GM12878 (cell line): ENCODE measurements around the gene LMAN1L. TPM values are rescaled to one million over a fixed set of nuclear protein-coding genes. Genes with fewer than 3 reads are reported as not detected.
A peak's percentile ranks its signal among the peaks of the same experiment; 100 is the strongest.

Source experiments
- ATAC-seq: fragments of 200-7000 bp; cut with Tn5 transposase; 3 replicates; pipeline ENCODE4 v1.9.1; 2020; ENCODE audit warnings: mild to moderate bottlenecking, moderate library complexity
- BruUV-seq: library from RNA; stranded (reverse); fragments of 400-500 nt; replicated peaks from 2 replicates; lab custom pipeline; 2021; lab: Mats Ljungman, UMichigan
- CTCF ChIA-PET: fragments of 300-600 bp; sonication (Branson Sonifier 250); formaldehyde crosslinking; extraction: SDS; loops from one replicate; lab custom pipeline; 2021; ENCODE audit warnings: inconsistent platforms; lab: Yijun Ruan, JAX
- POLR2A ChIA-PET: fragments of 350-600 bp; formaldehyde crosslinking; extraction: SDS; loops from one replicate; lab custom pipeline; 2021; ENCODE audit warnings: inconsistent platforms; lab: Charles Lee
- RAD21 ChIA-PET: fragments of 300-600 bp; sonication (Branson Sonifier 250); formaldehyde crosslinking; loops from one replicate; lab custom pipeline; 2023; ENCODE audit warnings: antibody characterized with exemption; ENCODE audit not compliant: unreplicated experiment; lab: Charles Lee
- SMC1A ChIA-PET: fragments of 300-600 bp; sonication (Branson Sonifier 250); formaldehyde crosslinking; loops from one replicate; lab custom pipeline; 2023; ENCODE audit not compliant: unreplicated experiment, uncharacterized antibody; lab: Charles Lee
- DNase-seq: peaks from one replicate; pipeline ENCODE4 v3.0.0-alpha.2; 2011; ENCODE audit warnings: low read depth, low spot score
- FAIRE-seq: peaks from 3 replicates; lab custom pipeline; 2011; peaks lifted over from hg19 to GRCh38; lab: Jason Lieb, UNC
- H2AFZ ChIP-seq: 2 replicates; pipeline ENCODE4 v1.6.0; 2011; ENCODE audit warnings: low read depth, low read length, control low read depth; ENCODE audit not compliant: control insufficient read depth
- H3K27ac ChIP-seq: 2 replicates; pipeline ENCODE4 v1.5.1; 2011; ENCODE audit warnings: control low read depth; ENCODE audit not compliant: control insufficient read depth, insufficient read depth
- H3K27me3 ChIP-seq, 2 experiments: replicated peaks in 1 of 2; 2 replicates each; pipeline versions ENCODE4 v1.6.0 to v1.6.1; 2011; ENCODE audit warnings: low read length in 1 of 2; ENCODE audit not compliant: control insufficient read depth in 2 of 2, insufficient read depth in 2 of 2
- H3K36me3 ChIP-seq, 2 experiments: 2 replicates each; pipeline ENCODE4 v1.5.1; 2011; ENCODE audit warnings: low read length in 1 of 2; ENCODE audit not compliant: control insufficient read depth in 2 of 2, insufficient read depth in 2 of 2
- H3K4me1 ChIP-seq: 2 replicates; pipeline ENCODE4 v1.6.1; 2011; ENCODE audit warnings: mild to moderate bottlenecking, low read length, moderate library complexity, mixed read lengths; ENCODE audit not compliant: control insufficient read depth, insufficient read depth
- H3K4me2 ChIP-seq: 2 replicates; pipeline ENCODE4 v1.6.0; 2011; ENCODE audit warnings: control low read depth; ENCODE audit not compliant: control insufficient read depth, insufficient read depth
- H3K4me3 ChIP-seq: fragments of 200-600 bp; sonication (generic); 2 replicates; pipeline ENCODE4 v1.5.1; 2016
- H3K79me2 ChIP-seq: 2 replicates; pipeline ENCODE4 v1.6.0; 2011; ENCODE audit warnings: low read length; ENCODE audit not compliant: control insufficient read depth, insufficient read depth
- H3K9ac ChIP-seq: 2 replicates; pipeline ENCODE4 v1.8.0; 2011; ENCODE audit warnings: low read length, control low read depth, mixed read lengths; ENCODE audit not compliant: control insufficient read depth, insufficient read depth
- H3K9me3 ChIP-seq: replicated peaks from 3 replicates; pipeline ENCODE4 v1.5.1; 2011; ENCODE audit warnings: mild to moderate bottlenecking, low read length; ENCODE audit not compliant: control insufficient read depth, insufficient read depth
- H4K20me1 ChIP-seq: 2 replicates; pipeline ENCODE4 v1.6.0; 2011; ENCODE audit not compliant: control insufficient read depth, insufficient read depth
- EZH2 ChIP-seq: IDR thresholded peaks from 2 replicates; pipeline ENCODE4 v1.6.1; 2012; ENCODE audit warnings: low read depth, mild to moderate bottlenecking, control low read depth, inconsistent platforms, low read length, borderline replicate concordance; ENCODE audit not compliant: control insufficient read depth
- RAD21 ChIP-seq: IDR thresholded peaks from 2 replicates; pipeline ENCODE4 v1.6.1; 2011; ENCODE audit warnings: mild to moderate bottlenecking, low read depth, low read length, moderate library complexity; ENCODE audit not compliant: insufficient read depth
- TCF7 ChIP-seq: IDR thresholded peaks from 2 replicates; pipeline ENCODE4 v1.6.1; 2014; ENCODE audit warnings: antibody characterized with exemption, borderline replicate concordance
- whole genome bisulfite sequencing: methylation state at CpG from one replicate; pipeline ENCODE4 v1.1.6; 2016; ENCODE audit warnings: low lambda C conversion rate; ENCODE audit not compliant: insufficient replicate concordance, insufficient coverage; ENCODE audit errors: missing lambda C conversion rate; 5-methylcytosine and 5-hydroxymethylcytosine counted together
- in situ Hi-C: fragments of 300-500 bp; cut with MboI; formaldehyde crosslinking; loops from 9 replicates; pipeline ENCODE4 v1.14.3; 2018; ENCODE audit warnings: mixed read lengths
- intact Hi-C: fragments of 100-400 bp; cut with micrococcal nuclease; formaldehyde crosslinking; loops from one replicate; pipeline ENCODE4 v1.14.2; 2022; ENCODE audit not compliant: unreplicated experiment
- polyA plus RNA-seq, 11 experiments: library from polyadenylated mRNA; depleted of rRNA in 4 of 11; unstranded in 6 of 11; stranded (reverse) in 5 of 11; fragments of >200 nt; fragmentation: Nextera tagmentation in 4 of 11; fragmentation: Illumina TruSeq in 1 of 11; extraction: Ambion mirVana in 4 of 11; extraction: Trizol in 1 of 11; gene quantifications; 1 replicate in 1 of 11; 2 replicates in 10 of 11; pipeline versions ENCODE4 v1.2.1 to v1.2.3, GENCODE V29; 2011 to 2016; ENCODE audit warnings: inconsistent platforms in 2 of 11, missing spikeins in 2 of 11, low read depth in 1 of 11
- total RNA-seq, 4 experiments: library from RNA; depleted of rRNA in 3 of 4; stranded (reverse); fragments of >200 nt in 3 of 4; fragmentation: Illumina TruSeq in 1 of 4; extraction: Trizol in 1 of 4; gene quantifications; 2 replicates each; pipeline versions ENCODE4 v1.2.1 to v1.2.3, GENCODE V29; 2013 to 2021
- TF ChIP-seq, protein P1 (sequence below), 3 experiments: IDR thresholded peaks in 2 of 3; conservative IDR thresholded peaks in 1 of 3; 2 replicates each; pipeline ENCODE4 v1.5.1; 2011; ENCODE audit warnings: low read depth in 3 of 3, low read length in 3 of 3, mild to moderate bottlenecking in 3 of 3, control low read depth in 2 of 3, moderate library complexity in 2 of 3, inconsistent platforms in 1 of 3, mixed read lengths in 1 of 3; ENCODE audit not compliant: control insufficient read depth in 2 of 3, insufficient read depth in 1 of 3; ENCODE audit errors: extremely low read depth in 1 of 3

The LMAN1L gene
- total and polyA plus RNA-seq, 10 of the 15 experiments (the other 5 are each of a cell fraction or from before 2014, with no cell fraction given): not detected

- ChIA-PET SMC1A (interaction anchor here (1.0 to 6.1 kb wide), 3 partner anchors 30 to 69 kb away, joined by 3 to 43 read pairs (median 7); no protein-coding TSS in a partner anchor), CTCF (interaction anchor here (3.7 to 6.2 kb wide), 3 partner anchors 61 to 71 kb away, joined by 14 to 59 read pairs (median 22); no protein-coding TSS in a partner anchor), POLR2A (interaction anchor here (0.6 kb wide), 1 partner anchor 27 kb away, joined by 3 read pairs; no protein-coding TSS in a partner anchor), RAD21 (interaction anchor here (1.1 to 3.1 kb wide), 2 partner anchors 62 to 71 kb away, joined by 4 to 19 read pairs; no protein-coding TSS in a partner anchor)
- no peak for ATAC-seq
- 83% methylated on average over 30 of the region's 31 CpGs for WGBS
- H3K36me3 ChIP-seq: peaks cover 0 to 5% of the 10 kb centered on the region in 2 experiments; a peak in 3 of 4 replicates
- 0 out of 2 replicates have a peak, but pooled peaks have one; percentile 9 for TF ChIP-seq RAD21
- TF ChIP-seq, protein P1, sequence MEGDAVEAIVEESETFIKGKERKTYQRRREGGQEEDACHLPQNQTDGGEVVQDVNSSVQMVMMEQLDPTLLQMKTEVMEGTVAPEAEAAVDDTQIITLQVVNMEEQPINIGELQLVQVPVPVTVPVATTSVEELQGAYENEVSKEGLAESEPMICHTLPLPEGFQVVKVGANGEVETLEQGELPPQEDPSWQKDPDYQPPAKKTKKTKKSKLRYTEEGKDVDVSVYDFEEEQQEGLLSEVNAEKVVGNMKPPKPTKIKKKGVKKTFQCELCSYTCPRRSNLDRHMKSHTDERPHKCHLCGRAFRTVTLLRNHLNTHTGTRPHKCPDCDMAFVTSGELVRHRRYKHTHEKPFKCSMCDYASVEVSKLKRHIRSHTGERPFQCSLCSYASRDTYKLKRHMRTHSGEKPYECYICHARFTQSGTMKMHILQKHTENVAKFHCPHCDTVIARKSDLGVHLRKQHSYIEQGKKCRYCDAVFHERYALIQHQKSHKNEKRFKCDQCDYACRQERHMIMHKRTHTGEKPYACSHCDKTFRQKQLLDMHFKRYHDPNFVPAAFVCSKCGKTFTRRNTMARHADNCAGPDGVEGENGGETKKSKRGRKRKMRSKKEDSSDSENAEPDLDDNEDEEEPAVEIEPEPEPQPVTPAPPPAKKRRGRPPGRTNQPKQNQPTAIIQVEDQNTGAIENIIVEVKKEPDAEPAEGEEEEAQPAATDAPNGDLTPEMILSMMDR (IDR thresholded peaks at IDR 0.05 in 2 of 3, conservative IDR thresholded peaks at IDR 0.05 in 1 of 3; ENCODE audit: control insufficient read depth in 2 of 3, extremely low read depth in 1 of 3, insufficient read depth in 1 of 3, low read depth in 3 of 3, low read length in 3 of 3): peak; percentile 13 to 22 (median 19); a peak in 2 of 6 replicates
- no peak for TF ChIP-seq EZH2
- no peak for TF ChIP-seq TCF7
- H3K9ac ChIP-seq: no peak overlapping the region
- BruUV-seq: no TSS peak
- H2AFZ ChIP-seq: no peak overlapping the region
- no peak for FAIRE-seq
- no peaks in the 10 kb centered on the region for H4K20me1 ChIP-seq
- H3K4me2 ChIP-seq: no peak overlapping the region
- in situ Hi-C loops: no loop called here
- H3K27me3 ChIP-seq: no peaks in the 10 kb centered on the region
- no peak overlapping the region for H3K27ac ChIP-seq
- H3K9me3 ChIP-seq: no peaks in the 10 kb centered on the region
- peaks cover 3% of the 10 kb centered on the region; the same call in 1 of the 2 replicates for H3K79me2 ChIP-seq
- H3K4me3 ChIP-seq: no peak overlapping the region
- peaks cover 13% of the 10 kb centered on the region for H3K4me1 ChIP-seq
- no peak for DNase-seq
- intact Hi-C loops: loop anchor here (5.0 kb wide), 3 partner anchors 37 to 202 kb away; no protein-coding TSS in a partner anchor
Observed at GRCh38 chr15:74839526-74840395, 27.1 kb downstream of the LMAN1L start.
